ENCODE results near the gene VAC14.

- TF ChIP-seq CTCF (IDR thresholded peaks at IDR 0.05) (no peak), EZH2 (IDR thresholded peaks at IDR 0.05) (no peak), EZH2phosphoT487 (IDR thresholded peaks at IDR 0.05) (no peak)
Observed at GRCh38 chr16:70757183-70757582, 43.8 kb downstream of the VAC14 start.
